D721Med (cell line): Measurements from ENCODE around the gene FAM20C.

Experiments used
- DNase-seq: peaks from one replicate; pipeline ENCODE4 v3.0.0; 2011; ENCODE audit warnings: low spot score; ENCODE audit not compliant: insufficient read length
- FAIRE-seq: peaks from 2 replicates; lab custom pipeline; 2011; peaks lifted over from hg19 to GRCh38; lab: Jason Lieb, UNC
- CTCF ChIP-seq: IDR thresholded peaks from 2 replicates; pipeline ENCODE4 v1.5.1; 2012; ENCODE audit warnings: mild to moderate bottlenecking, control low read depth; ENCODE audit not compliant: insufficient read depth; ENCODE audit errors: missing control alignments

The FAM20C gene

GRCh38 chr7:227926-228325 lies 35.6 kb downstream of the FAM20C start:
- no peak for FAIRE-seq
- DNase-seq, result no peak
- TF ChIP-seq CTCF, result no peak

GRCh38 chr7:228610-229009 lies 36.2 kb downstream of the FAM20C start:
- no peak for TF ChIP-seq CTCF
- no peak for FAIRE-seq
- DNase-seq, result no peak

GRCh38 chr7:229184-229964 lies 37.0 kb downstream of the FAM20C start:
- no peak for FAIRE-seq
- DNase-seq, result no peak
- no peak for TF ChIP-seq CTCF

- FAIRE-seq (no peak), DNase-seq (no peak)
- no peak for TF ChIP-seq CTCF
Observed at GRCh38 chr7:230274-230673, 37.9 kb downstream of the FAM20C start.

- FAIRE-seq, result no peak
Observed at GRCh38 chr7:231030-231857, 38.9 kb downstream of the FAM20C start.

GRCh38 chr7:231858-232246 lies 39.5 kb downstream of the FAM20C start:
- no peak for TF ChIP-seq CTCF
- DNase-seq (no peak), FAIRE-seq (no peak)

More at GRCh38 chr7:231030-231857, 38.9 kb downstream of the FAM20C start:
- TF ChIP-seq CTCF, result no peak
- no peak for DNase-seq
